GM18519 (cell line): ENCODE results near the gene HEATR9.
A peak's percentile ranks its signal among the peaks of the same experiment; 100 is the strongest.

ENCODE experiments used
- ATAC-seq: cut with Tn5 transposase; IDR thresholded peaks from one replicate; pipeline ENCODE4 v1.9.1; 2021; ENCODE audit warnings: mild to moderate bottlenecking, moderate library complexity; ENCODE audit not compliant: unreplicated experiment, low FRiP score

HEATR9 gene

GRCh38 chr17:35812456-35812855 lies 56.2 kb downstream of the HEATR9 start:
- ATAC-seq = no peak

GRCh38 chr17:35811759-35812158 lies 56.9 kb downstream of the HEATR9 start:
- no peak for ATAC-seq

GRCh38 chr17:35809855-35810461 lies 58.7 kb downstream of the HEATR9 start:
- no peak for ATAC-seq

- ATAC-seq = peak; percentile 66
These were observed 59.5 kb downstream of the HEATR9 start, which contains the start of gene TAF15 for GRCh38 chr17:35808962-35809854. TSS of gene TAF15 (plus strand) at chr17:35809484. CDS start at chr17:35809570, 86 bp downstream.

GRCh38 chr17:35808240-35808961 lies 60.3 kb downstream of the HEATR9 start:
- no peak for ATAC-seq

- no peak for ATAC-seq
These were observed 61.1 kb downstream of the HEATR9 start for GRCh38 chr17:35807371-35808144.
